Spleen (tissue), 11 donors: ENCODE data around the gene IL7R. TPM values are rescaled to one million over a fixed set of nuclear protein-coding genes. Genes with fewer than 3 reads are reported as not detected.

Source experiments
- DNase-seq: peaks from one replicate; pipeline ENCODE4 v3.0.0-alpha.2; 2020
- H3K27ac ChIP-seq, 8 donors: fragments of 200-600 bp; sonication (generic) in 7 of 8; 1 replicate in 4 of 8; 2 replicates in 4 of 8; pipeline versions ENCODE4 v1.5.0 to v1.8.0; 2016 to 2021; ENCODE audit warnings: inconsistent platforms in 4 of 8, mild to moderate bottlenecking in 4 of 8, moderate library complexity in 1 of 8
- H3K27me3 ChIP-seq, 7 donors: fragments of 200-600 bp; sonication (generic) in 6 of 7; replicated peaks in 1 of 7; 1 replicate in 4 of 7; 2 replicates in 3 of 7; pipeline versions ENCODE4 v1.5.0 to v1.8.0; 2016 to 2021; ENCODE audit warnings: inconsistent platforms in 3 of 7, mild to moderate bottlenecking in 1 of 7
- H3K36me3 ChIP-seq, 6 donors: fragments of 200-600 bp; sonication (generic) in 5 of 6; 1 replicate in 4 of 6; 2 replicates in 2 of 6; pipeline versions ENCODE4 v1.5.0 to v1.8.0; 2016 to 2021; ENCODE audit warnings: inconsistent platforms in 2 of 6
- H3K4me1 ChIP-seq, 6 donors: fragments of 200-600 bp; sonication (generic) in 5 of 6; 1 replicate in 3 of 6; 2 replicates in 3 of 6; pipeline versions ENCODE4 v1.5.0 to v1.8.0; 2016 to 2021; ENCODE audit warnings: inconsistent platforms in 3 of 6
- H3K4me3 ChIP-seq, 8 donors: fragments of 200-600 bp; sonication (generic) in 7 of 8; 1 replicate in 4 of 8; 2 replicates in 4 of 8; pipeline versions ENCODE4 v1.5.0 to v1.8.0; 2016 to 2021; ENCODE audit warnings: inconsistent platforms in 4 of 8, mild to moderate bottlenecking in 4 of 8, moderate library complexity in 2 of 8
- H3K9me3 ChIP-seq, 8 donors: fragments of 200-600 bp; sonication (generic) in 7 of 8; 1 replicate in 4 of 8; 2 replicates in 4 of 8; pipeline versions ENCODE4 v1.5.0 to v1.8.0; 2016 to 2021; ENCODE audit warnings: inconsistent platforms in 4 of 8
- POLR2A ChIP-seq, 3 donors: fragments of 450-650 bp; IDR thresholded peaks; one replicate each; pipeline ENCODE4 v1.5.1; 2017; ENCODE audit warnings: antibody characterized with exemption in 3 of 3, mild to moderate bottlenecking in 1 of 3
- POLR2AphosphoS5 ChIP-seq, 3 donors: sonication (generic); formaldehyde crosslinking; IDR thresholded peaks; one replicate each; pipeline ENCODE4 v1.5.1; 2017; ENCODE audit warnings: antibody characterized with exemption in 3 of 3
- WGBS, 5 donors: extraction: QIAGEN DNeasy Blood & Tissue Kit in 3 of 5; methylation state at CpG; one replicate each; pipeline versions ENCODE4 v1.1.5 to v1.1.7; 2013 to 2018; 5-methylcytosine and 5-hydroxymethylcytosine counted together
- intact Hi-C: fragments of 100-400 bp; cut with DNase I; formaldehyde crosslinking; loops from one replicate; pipeline ENCODE4 v1.15.0; 2023; ENCODE audit warnings: low total_unique reads
- polyA plus RNA-seq, 3 donors: library from polyadenylated mRNA; stranded (reverse); fragments of 200-250 nt; gene quantifications; one replicate each; pipeline ENCODE4 v1.2.1, GENCODE V29; 2013
- total RNA-seq, 7 donors: library from RNA; depleted of rRNA in 3 of 7; stranded (reverse); fragments of >200 nt in 3 of 7; fragmentation: NEBNext Ultra II Directional in 4 of 7; extraction: Animal tissue kit (Norgen Biotek cat#: 25700) in 4 of 7; gene quantifications; one replicate each; pipeline versions ENCODE4 v1.1.0 to v1.2.1, GENCODE V29; 2016 to 2021
- TF ChIP-seq, protein P1 (sequence below), 11 experiments: fragments of 200-600 bp in 7 of 11; fragments of 450-650 bp in 4 of 11; sonication (generic) in 4 of 11; IDR thresholded peaks in 8 of 11; conservative IDR thresholded peaks in 3 of 11; 1 replicate in 7 of 11; 2 replicates in 4 of 11; pipeline versions ENCODE4 v1.4.0 to v1.8.0; 2016 to 2021; ENCODE audit warnings: antibody characterized with exemption in 11 of 11, inconsistent platforms in 4 of 11, mild to moderate bottlenecking in 1 of 11
- donor health status: healthy with polysubstance abuse.
- donor health status: DM: no; HTN: no; CAD: no; lungs with moderate emphysema.
- donor health status: DM: no; HTN: no; CAD: no.
- donor health status: Bipolar disorder and iron deficiency.
- donor health status: healthy.
- donor health status: DM: no; HTN: no; CAD: no.
- donor health status: DM: yes; HTN: yes; CAD: no.

IL7R gene
- total and polyA plus RNA-seq, 10 donors: 13.5 to 280 (median 96.0) TPM

DNA sequence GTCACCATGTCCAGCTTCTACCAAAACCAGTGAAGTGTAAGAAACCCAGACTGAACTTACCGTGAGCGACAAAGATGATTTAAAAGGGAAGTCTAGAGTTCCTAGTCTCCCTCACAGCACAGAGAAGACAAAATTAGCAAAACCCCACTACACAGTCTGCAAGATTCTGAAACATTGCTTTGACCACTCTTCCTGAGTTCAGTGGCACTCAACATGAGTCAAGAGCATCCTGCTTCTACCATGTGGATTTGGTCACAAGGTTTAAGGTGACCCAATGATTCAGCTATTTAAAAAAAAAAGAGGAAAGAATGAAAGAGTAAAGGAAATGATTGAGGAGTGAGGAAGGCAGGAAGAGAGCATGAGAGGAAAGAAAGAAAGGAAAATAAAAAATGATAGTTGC, 19.8 kb downstream of the IL7R start:
- TF ChIP-seq POLR2A (IDR thresholded peaks at IDR 0.05) (no peak), POLR2AphosphoS5 (IDR thresholded peaks at IDR 0.05) (no peak)
- TF ChIP-seq, protein P1, sequence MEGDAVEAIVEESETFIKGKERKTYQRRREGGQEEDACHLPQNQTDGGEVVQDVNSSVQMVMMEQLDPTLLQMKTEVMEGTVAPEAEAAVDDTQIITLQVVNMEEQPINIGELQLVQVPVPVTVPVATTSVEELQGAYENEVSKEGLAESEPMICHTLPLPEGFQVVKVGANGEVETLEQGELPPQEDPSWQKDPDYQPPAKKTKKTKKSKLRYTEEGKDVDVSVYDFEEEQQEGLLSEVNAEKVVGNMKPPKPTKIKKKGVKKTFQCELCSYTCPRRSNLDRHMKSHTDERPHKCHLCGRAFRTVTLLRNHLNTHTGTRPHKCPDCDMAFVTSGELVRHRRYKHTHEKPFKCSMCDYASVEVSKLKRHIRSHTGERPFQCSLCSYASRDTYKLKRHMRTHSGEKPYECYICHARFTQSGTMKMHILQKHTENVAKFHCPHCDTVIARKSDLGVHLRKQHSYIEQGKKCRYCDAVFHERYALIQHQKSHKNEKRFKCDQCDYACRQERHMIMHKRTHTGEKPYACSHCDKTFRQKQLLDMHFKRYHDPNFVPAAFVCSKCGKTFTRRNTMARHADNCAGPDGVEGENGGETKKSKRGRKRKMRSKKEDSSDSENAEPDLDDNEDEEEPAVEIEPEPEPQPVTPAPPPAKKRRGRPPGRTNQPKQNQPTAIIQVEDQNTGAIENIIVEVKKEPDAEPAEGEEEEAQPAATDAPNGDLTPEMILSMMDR (IDR thresholded peaks at IDR 0.05 in 8 of 11, conservative IDR thresholded peaks at IDR 0.05 in 3 of 11): no peak
- no peaks in the 10 kb centered on the region for H3K9me3 ChIP-seq
- H3K36me3 ChIP-seq: peaks cover 0 to 40% (median 0%) of the 10 kb centered on the region in 6 donors
- peaks cover 0 to 3% (median 0%) of the 10 kb centered on the region in 6 donors for H3K4me1 ChIP-seq
- no peak for DNase-seq
- no peak overlapping the region for H3K4me3 ChIP-seq
- intact Hi-C loops: no loop called here
- H3K27me3 ChIP-seq: no peaks in the 10 kb centered on the region
- 40 to 76% (median 52%) methylated on average over 2 of the region's 2 CpGs for WGBS, 5 donors
- H3K27ac ChIP-seq: no peak overlapping the region

DNA sequence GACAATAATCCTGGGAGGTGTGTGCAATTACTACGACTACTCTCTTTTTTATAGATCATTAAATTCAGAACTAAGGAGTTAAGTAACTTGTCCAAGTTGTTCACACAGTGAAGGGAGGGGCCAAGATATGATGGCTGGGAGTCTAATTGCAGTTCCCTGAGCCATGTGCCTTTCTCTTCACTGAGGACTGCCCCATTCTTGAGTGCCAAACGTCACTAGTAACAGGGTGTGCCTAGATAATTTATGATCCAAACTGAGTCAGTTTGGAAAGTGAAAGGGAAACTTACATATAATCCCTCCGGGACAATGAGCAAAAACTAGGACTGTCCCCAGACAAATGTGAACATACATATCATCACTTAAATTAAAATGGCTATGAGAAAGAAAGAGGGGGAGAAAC, 20.2 kb downstream of the IL7R start:
- Histone ChIP-seq H3K36me3 (peaks cover 0 to 36% (median 0%) of the 10 kb centered on the region in 6 donors), H3K4me1 (peaks cover 0 to 3% (median 0%) of the 10 kb centered on the region in 6 donors), H3K27ac (peak overlapping the region in 1 of 8 donors; percentile 19), H3K4me3 (no peak overlapping the region), H3K27me3 (no peaks in the 10 kb centered on the region), H3K9me3 (no peaks in the 10 kb centered on the region)
- intact Hi-C loops: no loop called here
- TF ChIP-seq, protein P1 (IDR thresholded peaks at IDR 0.05 in 8 of 11, conservative IDR thresholded peaks at IDR 0.05 in 3 of 11): no peak
- TF ChIP-seq POLR2AphosphoS5 (IDR thresholded peaks at IDR 0.05) (no peak), POLR2A (IDR thresholded peaks at IDR 0.05) (no peak)
- no peak for DNase-seq
- 43 to 51% (median 50%) methylated on average over 3 of the region's 3 CpGs for WGBS, 5 donors

DNA sequence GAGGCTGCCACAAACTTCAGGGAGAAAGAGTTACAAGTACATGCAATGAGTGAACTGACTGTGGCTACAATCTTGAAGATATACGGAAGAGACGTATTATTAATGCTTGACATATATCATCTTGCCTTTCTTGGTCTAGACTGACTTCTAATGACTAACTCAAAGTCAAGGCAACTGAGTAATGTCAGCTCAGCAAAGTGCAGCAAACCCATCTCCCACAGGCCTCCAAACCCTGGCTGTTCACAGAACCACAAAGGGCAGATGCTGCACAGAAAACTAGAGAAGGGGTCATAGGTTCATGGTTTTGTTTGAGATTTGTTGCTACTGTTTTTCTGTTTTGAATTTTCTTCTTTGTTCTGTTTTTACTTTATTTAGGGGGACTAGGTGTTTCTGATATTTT, 21.0 kb downstream of the IL7R start:
- peak overlapping the region in 1 of 8 donors; percentile 19 for H3K27ac ChIP-seq
- no peak for DNase-seq
- H3K4me1 ChIP-seq: peaks cover 0 to 3% (median 0%) of the 10 kb centered on the region in 6 donors
- peaks cover 0 to 31% (median 0%) of the 10 kb centered on the region in 6 donors for H3K36me3 ChIP-seq
- H3K4me3 ChIP-seq: no peak overlapping the region
- TF ChIP-seq POLR2A (IDR thresholded peaks at IDR 0.05) (no peak), POLR2AphosphoS5 (IDR thresholded peaks at IDR 0.05) (peak in 1 of 3 donors; percentile 48)
- TF ChIP-seq, protein P1 (IDR thresholded peaks at IDR 0.05 in 8 of 11, conservative IDR thresholded peaks at IDR 0.05 in 3 of 11): no peak
- no peaks in the 10 kb centered on the region for H3K9me3 ChIP-seq
- intact Hi-C loops: no loop called here
- WGBS, 5 donors: 73 to 97% (median 95%) methylated on average over 2 of the region's 2 CpGs
- no peaks in the 10 kb centered on the region for H3K27me3 ChIP-seq

DNA sequence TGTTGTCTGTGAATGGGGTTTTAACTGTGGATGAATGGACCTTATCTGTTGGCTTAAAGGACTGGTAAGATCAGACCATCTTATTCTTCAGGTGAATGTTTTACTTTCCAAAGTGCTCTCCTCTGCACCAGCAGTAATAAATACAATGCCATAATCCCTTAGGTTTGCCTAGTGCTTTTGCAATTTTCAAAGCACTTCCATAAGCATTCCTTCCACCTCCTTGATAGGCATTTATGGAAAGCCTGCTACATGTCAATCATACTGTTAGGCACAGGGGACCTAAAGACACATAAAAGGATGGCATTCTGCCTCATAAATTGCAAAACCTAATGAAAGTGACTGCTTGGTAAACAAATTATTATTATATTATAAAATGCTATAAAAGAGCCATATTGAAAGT, 21.4 kb downstream of the IL7R start:
- intact Hi-C loops: no loop called here
- Histone ChIP-seq H3K36me3 (peaks cover 0 to 27% (median 0%) of the 10 kb centered on the region in 6 donors), H3K27me3 (no peaks in the 10 kb centered on the region), H3K27ac (no peak overlapping the region), H3K4me1 (peaks cover 0 to 3% (median 0%) of the 10 kb centered on the region in 6 donors), H3K9me3 (no peaks in the 10 kb centered on the region), H3K4me3 (no peak overlapping the region)
- DNase-seq: no peak
- no peak for TF ChIP-seq POLR2AphosphoS5 (IDR thresholded peaks at IDR 0.05)

DNA sequence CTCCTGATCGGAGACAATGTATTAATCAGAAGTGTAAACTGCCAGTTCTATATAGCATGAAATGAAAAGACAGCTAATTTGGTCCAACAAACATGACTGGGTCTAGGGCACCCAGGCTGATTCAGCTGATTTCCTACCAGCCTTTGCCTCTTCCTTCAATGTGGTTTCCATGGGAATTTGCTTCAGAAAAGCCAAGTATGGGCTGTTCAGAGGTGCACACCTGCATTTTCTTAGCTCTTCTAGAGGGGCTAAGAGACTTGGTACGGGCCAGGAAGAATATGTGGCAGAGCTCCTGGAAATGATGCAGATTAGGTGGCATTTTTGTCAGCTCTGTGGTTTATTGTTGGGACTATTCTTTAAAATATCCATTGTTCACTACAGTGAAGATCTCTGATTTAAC, 22.4 kb downstream of the IL7R start:
- WGBS, 5 donors: 74 to 77% (median 76%) methylated on average over 2 of the region's 2 CpGs
- Histone ChIP-seq H3K4me1 (peaks cover 0 to 10% (median 2%) of the 10 kb centered on the region in 6 donors), H3K4me3 (no peak overlapping the region), H3K27ac (no peak overlapping the region), H3K36me3 (peaks cover 0 to 18% (median 0%) of the 10 kb centered on the region in 6 donors), H3K9me3 (no peaks in the 10 kb centered on the region), H3K27me3 (no peaks in the 10 kb centered on the region)
- TF ChIP-seq, protein P1 (IDR thresholded peaks at IDR 0.05 in 8 of 11, conservative IDR thresholded peaks at IDR 0.05 in 3 of 11): no peak
- peak in 1 of 3 donors; percentile 29 for TF ChIP-seq POLR2AphosphoS5 (IDR thresholded peaks at IDR 0.05)
- intact Hi-C loops: no loop called here
- no peak for DNase-seq
